Testis (tissue), 2 donors: Measurements from ENCODE around the gene CTDSPL2.

Source experiments
- CTCF ChIP-seq, 3 experiments: fragments of 450-650 bp in 2 of 3; fragments of 200-600 bp in 1 of 3; sonication (generic) in 1 of 3; IDR thresholded peaks; one replicate each; pipeline ENCODE4 v1.5.1; 2016 to 2019; ENCODE audit warnings: antibody characterized with exemption in 3 of 3, mild to moderate bottlenecking in 2 of 3, moderate library complexity in 1 of 3
- POLR2A ChIP-seq: fragments of 450-650 bp; IDR thresholded peaks from one replicate; pipeline ENCODE4 v1.6.1; 2017; ENCODE audit warnings: antibody characterized with exemption, mild to moderate bottlenecking, moderate library complexity

- no peak for TF ChIP-seq CTCF (IDR thresholded peaks at IDR 0.05)
- no peak for TF ChIP-seq POLR2A
Observed at GRCh38 chr15:44537735-44538240, 110.4 kb downstream of the CTDSPL2 start.
